Stimulated activated CD8-positive, alpha-beta memory T cell treated with anti-CD3 and anti-CD28 coated beads, Interleukin-12 subunit alpha, Interleukin-12 subunit beta, amount 100 ng/mL, for 24 hours (primary cell): ENCODE results near the gene CYP3A5.

Experiments used
- DNase-seq: peaks from one replicate; pipeline ENCODE4 v3.0.0-alpha.2; 2020; ENCODE audit errors: extremely low read depth

Gene CYP3A5

DNA sequence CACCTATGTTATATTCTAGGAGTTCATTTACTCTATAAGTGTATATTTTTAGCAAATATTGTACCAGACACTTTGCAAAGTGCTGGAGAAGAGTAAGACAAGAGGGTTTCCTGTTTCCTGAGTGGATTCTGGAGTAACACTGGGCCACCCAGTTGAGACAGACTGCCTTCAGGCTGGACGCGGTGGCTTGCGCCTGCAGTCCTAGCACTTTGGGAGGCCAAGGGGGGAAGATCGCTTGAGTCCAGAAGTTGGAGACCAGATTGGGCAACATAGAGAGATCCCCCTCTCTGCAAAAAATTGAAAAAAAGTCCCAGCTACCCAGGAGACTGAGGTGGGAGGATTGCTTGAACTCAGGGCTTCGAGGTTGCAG lies 63.8 kb downstream of the CYP3A5 start:
- no peak for DNase-seq

GRCh38 chr7:99614495-99614894 lies 65.3 kb downstream of the CYP3A5 start:
- no peak for DNase-seq

GRCh38 chr7:99607548-99607947 lies 72.2 kb downstream of the CYP3A5 start:
- DNase-seq, result no peak

GRCh38 chr7:99606531-99606930 lies 73.3 kb downstream of the CYP3A5 start:
- no peak for DNase-seq

GRCh38 chr7:99605527-99605926 lies 74.3 kb downstream of the CYP3A5 start:
- DNase-seq, result no peak

- no peak for DNase-seq
These were observed 78.0 kb downstream of the CYP3A5 start for GRCh38 chr7:99601656-99602310.

DNA sequence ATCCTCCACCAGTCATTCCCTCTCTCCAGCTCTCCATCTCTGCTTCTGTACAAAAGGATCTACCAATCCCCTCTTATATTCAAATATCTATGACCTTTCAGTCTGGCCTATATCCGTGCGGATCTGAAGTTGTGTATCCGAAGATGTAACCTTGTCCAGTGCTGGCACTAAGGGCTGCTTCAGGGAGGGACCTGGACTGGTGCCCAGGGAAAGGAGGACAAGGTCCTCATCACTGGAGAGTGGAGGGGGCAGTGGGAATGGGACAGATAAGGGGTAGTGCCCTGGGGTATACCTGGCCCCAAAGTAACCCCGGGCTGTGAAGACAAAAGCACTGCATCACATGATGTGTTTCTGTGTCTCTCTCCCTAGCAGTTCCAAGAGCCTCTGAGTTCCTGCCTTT lies 80.0 kb downstream of the CYP3A5 start:
- DNase-seq, result no peak
